K562 (cell line): ENCODE results near the gene GAA. TPM values are rescaled to one million over a fixed set of nuclear protein-coding genes. Genes with fewer than 3 reads are reported as not detected.

Source experiments
- EP400 ChIP-seq: fragments of 450-650 bp; IDR thresholded peaks from 2 replicates; pipeline ENCODE4 v1.6.1; 2017; ENCODE audit warnings: antibody characterized with exemption, mild to moderate bottlenecking, moderate library complexity
- FOS ChIP-seq: IDR thresholded peaks from 3 replicates; pipeline ENCODE4 v1.6.1; 2011; ENCODE audit not compliant: insufficient read length; ENCODE audit errors: extremely low read depth
- GABPB2 ChIP-seq: fragments of 250-450 bp; sonication (Bioruptor Pico); conservative IDR thresholded peaks from 2 replicates; pipeline ENCODE4 v1.5.1; 2021; ENCODE audit warnings: mild to moderate bottlenecking
- GTF2F1 ChIP-seq: IDR thresholded peaks from 2 replicates; pipeline ENCODE4 v1.6.1; 2011; ENCODE audit warnings: low read depth, low read length, improper control_type of control experiment
- JUN ChIP-seq, 2 experiments: sonication (generic) in 1 of 2; formaldehyde crosslinking in 1 of 2; IDR thresholded peaks; 2 replicates each; pipeline versions ENCODE4 v1.6.1 to v1.8.0; 2012 to 2022; ENCODE audit warnings: borderline replicate concordance in 2 of 2, mild to moderate bottlenecking in 2 of 2, improper control_type of control experiment in 1 of 2, low read depth in 1 of 2, low read length in 1 of 2, missing genetic modification reagents in 1 of 2
- MAFK ChIP-seq: IDR thresholded peaks from 2 replicates; pipeline ENCODE4 v1.6.1; 2011; ENCODE audit warnings: low read length, improper control_type of control experiment
- MCM7 ChIP-seq, 2 experiments: fragments of 450-650 bp; IDR thresholded peaks; 2 replicates each; pipeline ENCODE4 v1.6.1; 2016 to 2018
- PCBP2 ChIP-seq: fragments of 200-400 bp; formaldehyde crosslinking; IDR thresholded peaks from 2 replicates; pipeline ENCODE4 v1.6.1; 2018; ENCODE audit warnings: low read length, low read depth, mild to moderate bottlenecking, moderate library complexity; ENCODE audit not compliant: poor library complexity, severe bottlenecking
- POU5F1 ChIP-seq: fragments of 150-350 bp; IDR thresholded peaks from 2 replicates; pipeline ENCODE4 v1.6.1; 2014; ENCODE audit warnings: borderline replicate concordance, low read length, low read depth, mild to moderate bottlenecking; ENCODE audit not compliant: partially characterized antibody
- RBM15 ChIP-seq: fragments of 200-400 bp; formaldehyde crosslinking; IDR thresholded peaks from 2 replicates; pipeline ENCODE4 v1.6.1; 2018; ENCODE audit warnings: mild to moderate bottlenecking, low read length, moderate library complexity; ENCODE audit not compliant: insufficient read depth
- SLC30A9 ChIP-seq: fragments of 250-450 bp; sonication (Bioruptor Pico); IDR thresholded peaks from 2 replicates; pipeline ENCODE4 v1.8.0; 2022; ENCODE audit warnings: mild to moderate bottlenecking, moderate library complexity
- SRSF7 ChIP-seq: fragments of 200-400 bp; formaldehyde crosslinking; optimal IDR thresholded peaks from 2 replicates; pipeline ENCODE3; 2017; ENCODE audit warnings: mild to moderate bottlenecking, low read depth, low read length
- TCF7L2 ChIP-seq: fragments of 150-350 bp; IDR thresholded peaks from 2 replicates; pipeline ENCODE4 v1.6.1; 2016; ENCODE audit warnings: low read depth, mild to moderate bottlenecking, low read length, moderate library complexity
- TEAD4 ChIP-seq, 2 experiments: sonication (generic) in 1 of 2; formaldehyde crosslinking in 1 of 2; IDR thresholded peaks; 2 replicates each; pipeline versions ENCODE4 v1.6.1 to v1.8.0; 2012 to 2022; ENCODE audit warnings: borderline replicate concordance in 1 of 2, inconsistent platforms in 1 of 2, low read length in 1 of 2, mild to moderate bottlenecking in 1 of 2, missing genetic modification reagents in 1 of 2
- ZNF143 ChIP-seq: sonication (generic); formaldehyde crosslinking; IDR thresholded peaks from 2 replicates; pipeline ENCODE4 v1.9.0; 2022; ENCODE audit warnings: mild to moderate bottlenecking, missing genetic modification reagents
- ZNF695 ChIP-seq: fragments of 450-650 bp; formaldehyde crosslinking; IDR thresholded peaks from 2 replicates; pipeline ENCODE4 v1.4.0; 2020; ENCODE audit warnings: mild to moderate bottlenecking, moderate library complexity
- polyA plus RNA-seq, 8 experiments: library from polyadenylated mRNA; depleted of rRNA in 4 of 8; stranded (reverse) in 5 of 8; unstranded in 3 of 8; fragments of >200 nt; fragmentation: Nextera tagmentation in 2 of 8; fragmentation: Illumina TruSeq in 1 of 8; extraction: Ambion mirVana in 2 of 8; extraction: Trizol in 1 of 8; gene quantifications; 2 replicates each; pipeline versions ENCODE4 v1.2.1 to v1.2.3, GENCODE V29; 2011 to 2014; ENCODE audit warnings: inconsistent platforms in 1 of 8, missing spikeins in 1 of 8
- total RNA-seq, 7 experiments: library from RNA; depleted of rRNA in 6 of 7; stranded (reverse); fragments of >200 nt in 6 of 7; fragmentation: Illumina TruSeq in 2 of 7; extraction: Trizol in 2 of 7; gene quantifications; 2 replicates each; pipeline versions ENCODE4 v1.2.1 to v1.2.3, GENCODE V29; 2011 to 2021; ENCODE audit warnings: low replicate concordance in 1 of 7
- TF ChIP-seq, protein P1 (sequence below): fragments of 450-650 bp; IDR thresholded peaks from 2 replicates; pipeline ENCODE4 v1.6.1; 2017; ENCODE audit warnings: antibody characterized with exemption
- TF ChIP-seq, protein P2 (sequence below): IDR thresholded peaks from 2 replicates; pipeline ENCODE4 v1.6.1; 2014; ENCODE audit warnings: antibody characterized with exemption
- TF ChIP-seq, protein P3 (sequence below): fragments of 450-650 bp; formaldehyde crosslinking; conservative IDR thresholded peaks from 2 replicates; pipeline ENCODE4 v1.4.0; 2022; ENCODE audit warnings: mild to moderate bottlenecking, missing genetic modification characterization
- TF ChIP-seq, protein P4 (sequence below): sonication (generic); formaldehyde crosslinking; IDR thresholded peaks from 2 replicates; pipeline ENCODE4 v1.8.0; 2022; ENCODE audit warnings: mild to moderate bottlenecking, missing genetic modification reagents
- TF ChIP-seq, protein P5 (sequence below): fragments of 250-450 bp; sonication (Bioruptor Pico); IDR thresholded peaks from 2 replicates; pipeline ENCODE4 v1.5.0; 2021

The GAA gene
- total and polyA plus RNA-seq, 9 of the 15 experiments (the other 6 are each of a cell fraction or from before 2014, with no cell fraction given), result 0.15 to 6.4 (median 1.7) TPM

DNA sequence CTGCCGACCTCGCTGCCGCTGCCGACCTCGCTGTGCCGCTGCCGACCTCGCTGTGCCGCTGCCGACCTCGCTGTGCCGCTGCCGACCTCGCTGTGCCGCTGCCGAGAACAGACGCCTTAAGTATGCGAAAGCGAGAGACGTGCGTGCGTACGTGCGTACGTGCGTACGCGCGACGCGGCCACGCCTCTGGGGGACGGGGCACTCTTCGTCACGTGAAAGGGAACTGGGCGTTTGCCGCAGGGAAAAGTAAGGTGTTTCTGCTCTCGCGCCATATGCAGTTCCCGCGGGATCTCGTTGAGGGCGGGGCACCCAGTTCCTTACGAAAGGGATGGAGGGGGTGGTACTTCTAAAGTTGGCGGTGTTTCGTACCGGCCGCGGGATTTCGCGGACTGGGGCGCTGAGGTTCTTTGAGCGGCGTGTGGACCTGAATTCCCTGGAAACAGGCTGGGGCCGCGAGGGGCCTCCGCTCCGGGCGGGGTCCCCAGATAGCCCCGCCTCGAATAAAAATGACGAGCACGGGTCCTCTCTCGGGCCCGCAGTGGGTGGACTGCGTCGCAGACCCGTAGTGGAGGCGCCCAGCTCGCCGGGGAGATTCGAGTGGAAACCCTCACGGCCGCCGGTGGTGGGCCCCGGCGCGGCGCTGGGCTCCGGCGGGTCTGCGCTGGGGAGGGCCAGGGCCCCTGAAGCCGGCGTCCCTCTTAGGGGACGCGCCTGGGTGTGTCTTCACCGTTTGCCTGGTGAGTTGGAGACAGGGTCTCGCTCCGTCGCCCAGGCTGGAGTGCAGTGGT lies 45.8 kb downstream of the GAA start, which contains the start of gene EIF4A3 (continued):
- TF ChIP-seq ZNF143 (CRISPR knock-in tag) (no peak; the same call in 1 of the 2 replicates), JUN (IDR thresholded peaks at IDR 0.05; ENCODE audit: borderline replicate concordance, low read depth, low read length) (peak; percentile 57; the same call in 1 of the 2 replicates), JUN (CRISPR knock-in tag; IDR thresholded peaks at IDR 0.05; ENCODE audit: borderline replicate concordance) (no peak), FOS (no peak), RBM15 (no peak), SRSF7 (no peak), ZNF695 (CRISPR knock-in tag) (no peak), EP400 (peak; percentile 70), GABPB2 (no peak), SLC30A9 (CRISPR knock-in tag) (no peak), MAFK (no peak), TCF7L2 (peak; percentile 51; the same call in 1 of the 2 replicates), GTF2F1 (no peak), MCM7 (IDR thresholded peaks at IDR 0.05) (no peak), PCBP2 (no peak), POU5F1 (no peak), TEAD4 (IDR thresholded peaks at IDR 0.05; ENCODE audit: low read length) (no peak), TEAD4 (CRISPR knock-in tag; IDR thresholded peaks at IDR 0.05; ENCODE audit: borderline replicate concordance) (no peak)
- TF ChIP-seq, protein P1, sequence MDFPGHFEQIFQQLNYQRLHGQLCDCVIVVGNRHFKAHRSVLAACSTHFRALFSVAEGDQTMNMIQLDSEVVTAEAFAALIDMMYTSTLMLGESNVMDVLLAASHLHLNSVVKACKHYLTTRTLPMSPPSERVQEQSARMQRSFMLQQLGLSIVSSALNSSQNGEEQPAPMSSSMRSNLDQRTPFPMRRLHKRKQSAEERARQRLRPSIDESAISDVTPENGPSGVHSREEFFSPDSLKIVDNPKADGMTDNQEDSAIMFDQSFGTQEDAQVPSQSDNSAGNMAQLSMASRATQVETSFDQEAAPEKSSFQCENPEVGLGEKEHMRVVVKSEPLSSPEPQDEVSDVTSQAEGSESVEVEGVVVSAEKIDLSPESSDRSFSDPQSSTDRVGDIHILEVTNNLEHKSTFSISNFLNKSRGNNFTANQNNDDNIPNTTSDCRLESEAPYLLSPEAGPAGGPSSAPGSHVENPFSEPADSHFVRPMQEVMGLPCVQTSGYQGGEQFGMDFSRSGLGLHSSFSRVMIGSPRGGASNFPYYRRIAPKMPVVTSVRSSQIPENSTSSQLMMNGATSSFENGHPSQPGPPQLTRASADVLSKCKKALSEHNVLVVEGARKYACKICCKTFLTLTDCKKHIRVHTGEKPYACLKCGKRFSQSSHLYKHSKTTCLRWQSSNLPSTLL, result no peak
- TF ChIP-seq, protein P2, sequence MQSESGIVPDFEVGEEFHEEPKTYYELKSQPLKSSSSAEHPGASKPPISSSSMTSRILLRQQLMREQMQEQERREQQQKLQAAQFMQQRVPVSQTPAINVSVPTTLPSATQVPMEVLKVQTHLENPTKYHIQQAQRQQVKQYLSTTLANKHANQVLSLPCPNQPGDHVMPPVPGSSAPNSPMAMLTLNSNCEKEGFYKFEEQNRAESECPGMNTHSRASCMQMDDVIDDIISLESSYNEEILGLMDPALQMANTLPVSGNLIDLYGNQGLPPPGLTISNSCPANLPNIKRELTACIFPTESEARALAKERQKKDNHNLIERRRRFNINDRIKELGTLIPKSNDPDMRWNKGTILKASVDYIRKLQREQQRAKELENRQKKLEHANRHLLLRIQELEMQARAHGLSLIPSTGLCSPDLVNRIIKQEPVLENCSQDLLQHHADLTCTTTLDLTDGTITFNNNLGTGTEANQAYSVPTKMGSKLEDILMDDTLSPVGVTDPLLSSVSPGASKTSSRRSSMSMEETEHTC, result peak; percentile 87
- TF ChIP-seq, protein P3, sequence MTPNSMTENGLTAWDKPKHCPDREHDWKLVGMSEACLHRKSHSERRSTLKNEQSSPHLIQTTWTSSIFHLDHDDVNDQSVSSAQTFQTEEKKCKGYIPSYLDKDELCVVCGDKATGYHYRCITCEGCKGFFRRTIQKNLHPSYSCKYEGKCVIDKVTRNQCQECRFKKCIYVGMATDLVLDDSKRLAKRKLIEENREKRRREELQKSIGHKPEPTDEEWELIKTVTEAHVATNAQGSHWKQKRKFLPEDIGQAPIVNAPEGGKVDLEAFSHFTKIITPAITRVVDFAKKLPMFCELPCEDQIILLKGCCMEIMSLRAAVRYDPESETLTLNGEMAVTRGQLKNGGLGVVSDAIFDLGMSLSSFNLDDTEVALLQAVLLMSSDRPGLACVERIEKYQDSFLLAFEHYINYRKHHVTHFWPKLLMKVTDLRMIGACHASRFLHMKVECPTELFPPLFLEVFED (CRISPR knock-in tag), result no peak
- TF ChIP-seq, protein P4, sequence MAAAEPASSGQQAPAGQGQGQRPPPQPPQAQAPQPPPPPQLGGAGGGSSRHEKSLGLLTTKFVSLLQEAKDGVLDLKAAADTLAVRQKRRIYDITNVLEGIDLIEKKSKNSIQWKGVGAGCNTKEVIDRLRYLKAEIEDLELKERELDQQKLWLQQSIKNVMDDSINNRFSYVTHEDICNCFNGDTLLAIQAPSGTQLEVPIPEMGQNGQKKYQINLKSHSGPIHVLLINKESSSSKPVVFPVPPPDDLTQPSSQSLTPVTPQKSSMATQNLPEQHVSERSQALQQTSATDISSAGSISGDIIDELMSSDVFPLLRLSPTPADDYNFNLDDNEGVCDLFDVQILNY, result no peak
- TF ChIP-seq, protein P5, sequence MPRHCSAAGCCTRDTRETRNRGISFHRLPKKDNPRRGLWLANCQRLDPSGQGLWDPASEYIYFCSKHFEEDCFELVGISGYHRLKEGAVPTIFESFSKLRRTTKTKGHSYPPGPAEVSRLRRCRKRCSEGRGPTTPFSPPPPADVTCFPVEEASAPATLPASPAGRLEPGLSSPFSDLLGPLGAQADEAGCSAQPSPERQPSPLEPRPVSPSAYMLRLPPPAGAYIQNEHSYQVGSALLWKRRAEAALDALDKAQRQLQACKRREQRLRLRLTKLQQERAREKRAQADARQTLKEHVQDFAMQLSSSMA, result no peak
